IPS-NIHi7 (cell line): ENCODE results near the gene FOXC1.

Experiments
- DNase-seq: peaks from one replicate; pipeline ENCODE4 v3.0.0; 2012; ENCODE audit warnings: mixed read lengths; ENCODE audit errors: extremely low spot score

FOXC1 gene

DNA sequence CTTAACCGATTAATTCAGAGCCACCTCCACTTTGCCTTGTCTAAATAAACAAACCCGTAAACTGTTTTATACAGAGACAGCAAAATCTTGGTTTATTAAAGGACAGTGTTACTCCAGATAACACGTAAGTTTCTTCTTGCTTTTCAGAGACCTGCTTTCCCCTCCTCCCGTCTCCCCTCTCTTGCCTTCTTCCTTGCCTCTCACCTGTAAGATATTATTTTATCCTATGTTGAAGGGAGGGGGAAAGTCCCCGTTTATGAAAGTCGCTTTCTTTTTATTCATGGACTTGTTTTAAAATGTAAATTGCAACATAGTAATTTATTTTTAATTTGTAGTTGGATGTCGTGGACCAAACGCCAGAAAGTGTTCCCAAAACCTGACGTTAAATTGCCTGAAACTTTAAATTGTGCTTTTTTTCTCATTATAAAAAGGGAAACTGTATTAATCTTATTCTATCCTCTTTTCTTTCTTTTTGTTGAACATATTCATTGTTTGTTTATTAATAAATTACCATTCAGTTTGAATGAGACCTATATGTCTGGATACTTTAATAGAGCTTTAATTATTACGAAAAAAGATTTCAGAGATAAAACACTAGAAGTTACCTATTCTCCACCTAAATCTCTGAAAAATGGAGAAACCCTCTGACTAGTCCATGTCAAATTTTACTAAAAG is 2.7 kb downstream of the FOXC1 start:
- no peak for DNase-seq

DNA sequence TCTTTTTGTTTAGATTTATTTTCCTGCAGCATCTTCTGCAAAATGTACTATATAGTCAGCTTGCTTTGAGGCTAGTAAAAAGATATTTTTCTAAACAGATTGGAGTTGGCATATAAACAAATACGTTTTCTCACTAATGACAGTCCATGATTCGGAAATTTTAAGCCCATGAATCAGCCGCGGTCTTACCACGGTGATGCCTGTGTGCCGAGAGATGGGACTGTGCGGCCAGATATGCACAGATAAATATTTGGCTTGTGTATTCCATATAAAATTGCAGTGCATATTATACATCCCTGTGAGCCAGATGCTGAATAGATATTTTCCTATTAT is 3.2 kb downstream of the FOXC1 start:
- no peak for DNase-seq

DNA sequence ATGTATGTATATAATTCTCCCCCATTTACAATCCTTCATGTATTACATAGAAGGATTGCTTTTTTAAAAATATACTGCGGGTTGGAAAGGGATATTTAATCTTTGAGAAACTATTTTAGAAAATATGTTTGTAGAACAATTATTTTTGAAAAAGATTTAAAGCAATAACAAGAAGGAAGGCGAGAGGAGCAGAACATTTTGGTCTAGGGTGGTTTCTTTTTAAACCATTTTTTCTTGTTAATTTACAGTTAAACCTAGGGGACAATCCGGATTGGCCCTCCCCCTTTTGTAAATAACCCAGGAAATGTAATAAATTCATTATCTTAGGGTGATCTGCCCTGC is 3.6 kb downstream of the FOXC1 start:
- DNase-seq = no peak

DNA sequence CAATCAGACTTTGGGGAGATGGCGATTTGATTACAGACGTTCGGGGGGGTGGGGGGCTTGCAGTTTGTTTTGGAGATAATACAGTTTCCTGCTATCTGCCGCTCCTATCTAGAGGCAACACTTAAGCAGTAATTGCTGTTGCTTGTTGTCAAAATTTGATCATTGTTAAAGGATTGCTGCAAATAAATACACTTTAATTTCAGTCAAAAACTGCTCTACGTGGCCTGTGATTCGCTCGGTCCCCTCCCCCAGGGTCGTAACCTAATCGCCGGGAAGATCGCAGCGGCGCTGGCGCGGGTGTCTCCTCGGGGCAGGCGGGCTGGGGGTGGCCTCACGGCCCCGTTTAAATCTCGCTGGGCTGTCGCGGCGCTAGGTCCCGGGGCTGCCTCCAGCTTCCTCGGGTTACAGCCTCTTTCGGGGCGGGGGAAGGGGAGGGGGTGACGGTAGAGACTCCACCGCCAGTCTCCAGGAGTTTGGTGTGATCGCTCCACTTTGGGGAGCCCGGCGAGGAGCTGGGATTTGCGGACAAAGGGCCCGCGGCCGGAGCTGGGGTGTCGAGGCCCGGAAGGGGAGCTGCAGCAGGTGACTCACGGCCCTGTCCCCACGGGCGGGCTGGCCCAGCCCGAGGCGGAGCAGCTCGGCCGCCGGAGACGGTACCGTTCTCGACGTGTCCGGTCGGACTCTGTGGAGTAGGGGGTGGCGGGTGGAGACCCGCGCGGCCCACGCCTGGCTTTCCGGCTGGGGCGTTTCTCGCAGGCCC is 4.2 kb downstream of the FOXC1 start:
- DNase-seq = peak; percentile 62

DNA sequence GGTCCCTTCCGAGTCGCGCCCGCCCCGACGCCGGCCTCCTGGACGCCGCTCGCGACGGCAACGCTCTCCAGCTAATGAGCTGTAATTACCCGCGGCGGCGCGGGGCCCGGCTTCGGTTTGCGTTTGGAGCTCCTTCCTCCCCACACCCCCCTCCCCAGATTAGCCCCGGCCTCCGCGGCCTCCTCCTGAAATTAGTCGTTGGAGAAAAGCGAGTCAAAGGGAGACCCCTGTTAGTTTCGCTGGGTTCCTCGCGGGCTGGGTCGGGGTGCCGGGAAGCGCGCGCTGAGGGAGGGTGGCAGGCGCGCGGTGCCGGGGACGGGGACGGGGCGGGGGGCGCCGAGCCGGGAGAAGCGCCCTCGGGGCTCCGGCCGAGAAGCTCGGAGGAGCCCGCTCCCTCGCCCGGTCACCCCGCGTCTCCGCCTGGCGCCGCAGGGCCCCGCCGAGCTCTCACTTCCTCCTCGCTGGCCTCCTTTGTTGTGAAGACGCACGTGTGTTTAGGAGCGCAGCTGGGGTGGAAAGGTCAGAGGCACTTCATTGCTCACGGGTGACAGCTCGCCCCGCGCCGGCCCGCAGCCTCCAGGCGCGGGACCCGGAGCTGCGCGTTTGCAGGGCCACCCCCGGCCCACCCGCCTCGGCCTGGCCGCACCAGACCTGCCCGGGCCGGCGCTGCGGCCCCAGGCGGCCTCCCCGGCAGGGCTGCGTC is 4.9 kb downstream of the FOXC1 start:
- DNase-seq = no peak

DNA sequence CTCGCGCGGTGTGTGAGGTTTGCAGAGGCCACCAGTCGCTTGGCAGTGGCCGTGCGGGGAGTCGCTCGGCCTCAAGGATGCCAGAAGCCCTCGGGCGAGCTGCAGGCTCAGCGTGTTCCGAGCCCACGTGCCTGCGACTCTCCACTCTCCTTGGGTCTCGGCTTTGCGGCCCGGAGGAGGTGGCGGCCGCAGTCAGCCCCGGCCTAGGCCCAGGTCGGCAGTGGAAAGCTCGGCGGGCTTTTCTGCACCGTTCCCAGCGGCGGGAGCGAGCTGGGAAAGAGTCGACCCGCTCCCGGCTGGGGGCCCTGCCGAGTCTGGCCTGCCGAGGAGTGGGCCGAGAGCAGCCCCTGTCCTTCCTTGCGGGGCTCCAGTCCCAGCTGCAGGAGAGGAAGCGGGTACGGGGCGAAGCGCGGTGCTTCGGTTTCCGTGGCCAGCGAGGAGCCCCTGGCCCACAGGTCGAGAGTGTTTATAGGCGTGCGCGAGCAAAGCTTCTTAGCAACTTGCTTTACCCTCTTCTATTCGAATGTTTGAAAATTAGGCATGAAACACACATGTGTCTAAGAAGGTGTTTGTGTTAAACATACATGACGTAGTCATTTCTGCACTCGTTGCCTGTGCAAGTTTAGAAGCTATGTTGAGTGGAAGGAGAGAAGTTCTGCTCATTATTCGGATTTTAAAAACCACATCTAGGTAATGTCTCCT is 5.6 kb downstream of the FOXC1 start:
- no peak for DNase-seq

DNA sequence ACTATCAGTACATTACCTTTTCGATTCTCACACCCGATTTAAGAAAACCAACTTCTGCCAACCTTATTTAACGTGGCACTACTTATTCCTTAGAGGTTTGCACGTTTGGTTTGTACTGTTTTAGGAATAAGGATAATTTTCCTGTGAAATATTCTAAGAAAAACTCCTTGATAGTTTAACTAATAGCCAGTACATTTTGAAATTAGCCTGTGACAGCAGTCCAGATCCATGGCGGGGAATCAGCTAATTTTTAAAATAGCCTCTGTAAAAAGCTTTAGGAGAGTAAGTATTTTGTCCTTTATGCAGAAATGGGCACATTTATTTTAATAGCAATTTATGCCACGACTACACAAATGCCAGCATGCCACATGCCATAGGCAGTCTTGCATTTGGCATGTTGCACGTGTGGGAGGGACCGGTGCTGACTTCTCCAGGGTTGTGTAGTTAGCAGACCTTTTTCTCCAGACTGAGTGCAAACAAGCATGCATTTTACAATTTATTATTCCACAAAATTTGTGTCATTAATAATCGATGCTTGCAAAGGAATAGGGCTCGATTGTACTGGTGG is 6.2 kb downstream of the FOXC1 start:
- no peak for DNase-seq

DNA sequence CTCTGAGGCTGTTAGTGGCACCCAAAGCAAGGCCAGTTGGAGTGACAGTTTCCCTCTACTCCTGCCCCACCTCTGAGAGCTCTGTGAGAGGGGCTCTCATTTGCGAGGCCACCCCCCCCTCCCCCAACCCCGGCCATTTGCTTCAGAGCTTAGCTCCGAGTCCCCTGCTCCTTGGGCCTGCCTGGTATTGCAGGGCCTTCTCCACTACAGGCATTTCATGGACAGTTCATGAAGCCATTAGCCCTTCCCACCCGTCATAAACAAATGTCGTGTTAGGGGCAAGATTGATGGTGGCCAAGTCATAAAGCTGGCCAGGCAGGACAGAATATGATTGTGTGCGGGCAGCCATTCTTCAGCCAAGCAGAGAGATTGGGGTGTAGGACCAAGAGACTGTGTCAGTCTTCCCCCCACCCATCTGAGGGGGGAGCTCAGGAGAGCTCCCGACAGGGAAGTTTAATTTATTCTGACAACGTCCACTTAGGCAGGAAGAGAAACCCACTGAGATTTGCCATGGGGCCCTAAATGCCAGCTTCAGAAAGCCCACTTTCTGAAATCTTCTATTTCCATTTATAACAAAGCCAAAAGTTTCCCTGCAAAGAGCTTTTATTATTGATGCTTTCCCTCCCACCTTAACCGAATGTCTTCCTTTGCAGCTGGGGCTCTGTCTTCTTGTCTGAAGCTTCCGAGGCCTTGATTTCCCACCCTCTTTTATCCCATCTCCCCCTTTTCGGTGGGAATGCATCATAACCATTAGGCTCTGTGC is 7.2 kb downstream of the FOXC1 start:
- no peak for DNase-seq

DNA sequence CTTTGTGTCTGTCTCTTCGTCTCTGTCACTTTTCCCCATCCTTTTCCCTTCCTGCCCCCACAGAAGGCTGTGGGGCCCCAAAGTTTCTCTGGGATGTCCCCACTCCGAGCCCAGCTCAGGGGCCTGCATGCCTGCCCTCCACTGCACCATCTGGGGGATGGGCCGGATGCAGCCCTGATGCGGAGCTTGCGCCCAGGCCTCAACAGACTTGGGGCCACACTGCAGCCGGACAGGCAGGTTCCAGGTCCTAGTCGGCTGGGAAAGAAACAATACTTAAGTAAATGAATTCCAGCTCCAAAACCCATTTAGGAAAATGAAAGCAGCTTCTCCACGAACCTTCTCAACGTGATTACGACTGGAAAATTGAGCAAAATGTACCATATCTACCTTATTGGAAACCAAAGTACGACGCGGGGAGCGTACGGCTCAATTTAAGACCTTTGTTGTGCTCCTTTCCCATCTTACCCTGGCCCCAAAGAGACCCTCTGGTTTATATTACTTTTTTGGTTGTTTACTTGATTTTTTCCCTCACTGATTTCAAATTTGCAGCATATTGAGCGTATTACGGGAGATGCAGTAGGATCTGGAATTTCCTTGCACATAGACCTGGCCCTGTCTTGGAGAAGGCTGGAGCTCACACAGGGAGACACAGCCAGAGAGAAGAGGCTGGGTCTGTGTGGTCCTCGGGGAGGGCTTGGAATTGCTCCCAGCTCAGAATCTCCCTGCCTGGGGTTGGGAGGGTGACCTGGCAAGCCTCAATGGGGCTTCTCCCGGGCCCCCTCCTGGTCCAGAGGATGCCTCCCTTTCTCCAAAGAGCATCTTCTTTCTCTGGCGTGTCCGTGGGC is 8.0 kb downstream of the FOXC1 start:
- no peak for DNase-seq

DNA sequence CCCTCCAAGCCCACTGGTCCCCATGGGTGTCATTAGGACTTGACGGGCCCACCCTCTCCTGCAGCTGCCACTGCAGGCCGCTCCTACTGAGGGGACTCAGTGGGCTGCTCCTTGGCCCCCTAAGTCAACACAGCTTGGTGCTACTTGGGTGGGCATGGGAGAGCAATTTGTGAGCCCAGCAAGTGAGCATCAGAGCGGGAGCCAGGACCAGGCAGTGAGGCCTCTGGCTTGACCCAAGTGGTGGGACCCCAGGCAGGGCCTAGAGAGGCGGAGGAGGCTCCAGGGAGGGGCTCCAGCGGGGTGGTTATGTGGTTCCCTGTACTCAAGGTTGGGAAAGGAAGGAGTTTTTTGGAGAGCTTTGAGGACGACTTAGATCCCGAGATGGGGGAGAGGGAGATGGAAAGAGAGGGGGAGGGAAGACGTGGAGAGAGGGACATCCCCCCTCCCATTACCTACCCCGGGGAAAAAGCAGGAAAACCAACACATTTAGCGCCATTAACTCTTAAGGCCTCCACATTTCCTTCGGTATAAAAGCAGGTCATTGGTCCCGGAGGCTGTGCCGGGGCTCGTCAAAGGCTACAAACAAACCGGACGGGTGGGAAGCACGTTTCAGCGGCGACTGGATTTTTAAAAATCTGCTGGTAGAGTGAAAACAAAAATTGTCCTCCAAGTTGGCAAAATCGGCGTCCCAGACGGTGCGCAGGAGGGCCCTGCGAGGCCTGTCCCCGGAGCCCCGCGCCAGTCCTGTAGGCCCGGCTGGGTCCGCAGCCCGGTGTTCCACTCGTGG is 8.8 kb downstream of the FOXC1 start:
- no peak for DNase-seq

DNA sequence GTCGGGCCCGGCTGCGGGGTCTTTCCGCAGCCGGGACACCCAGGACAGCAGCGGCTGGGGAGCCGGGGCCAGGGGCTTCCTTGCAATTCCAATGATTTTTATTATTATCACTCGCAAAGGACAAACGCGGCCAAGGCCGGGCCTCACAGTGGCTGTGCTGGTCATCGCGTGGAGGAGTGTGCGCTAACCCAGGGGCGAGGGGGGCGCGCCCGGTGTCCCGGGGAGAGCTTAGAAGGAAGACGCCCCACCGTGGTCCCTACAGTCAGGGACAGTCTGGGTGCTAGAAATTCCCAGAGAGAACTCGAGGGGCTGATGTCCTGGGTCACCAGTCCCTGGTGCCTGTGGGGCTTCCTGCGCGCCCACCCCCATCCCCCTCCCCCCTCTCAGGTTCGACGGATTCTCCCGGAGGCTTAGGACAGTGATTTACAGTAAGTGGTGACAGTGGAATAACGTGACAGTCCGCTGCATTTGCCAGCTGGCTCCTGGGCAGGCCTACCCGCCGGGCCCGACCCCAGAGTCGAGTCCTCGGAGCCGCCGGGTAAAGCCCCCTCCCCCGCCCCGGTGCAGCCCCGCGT is 9.5 kb downstream of the FOXC1 start:
- no peak for DNase-seq

DNA sequence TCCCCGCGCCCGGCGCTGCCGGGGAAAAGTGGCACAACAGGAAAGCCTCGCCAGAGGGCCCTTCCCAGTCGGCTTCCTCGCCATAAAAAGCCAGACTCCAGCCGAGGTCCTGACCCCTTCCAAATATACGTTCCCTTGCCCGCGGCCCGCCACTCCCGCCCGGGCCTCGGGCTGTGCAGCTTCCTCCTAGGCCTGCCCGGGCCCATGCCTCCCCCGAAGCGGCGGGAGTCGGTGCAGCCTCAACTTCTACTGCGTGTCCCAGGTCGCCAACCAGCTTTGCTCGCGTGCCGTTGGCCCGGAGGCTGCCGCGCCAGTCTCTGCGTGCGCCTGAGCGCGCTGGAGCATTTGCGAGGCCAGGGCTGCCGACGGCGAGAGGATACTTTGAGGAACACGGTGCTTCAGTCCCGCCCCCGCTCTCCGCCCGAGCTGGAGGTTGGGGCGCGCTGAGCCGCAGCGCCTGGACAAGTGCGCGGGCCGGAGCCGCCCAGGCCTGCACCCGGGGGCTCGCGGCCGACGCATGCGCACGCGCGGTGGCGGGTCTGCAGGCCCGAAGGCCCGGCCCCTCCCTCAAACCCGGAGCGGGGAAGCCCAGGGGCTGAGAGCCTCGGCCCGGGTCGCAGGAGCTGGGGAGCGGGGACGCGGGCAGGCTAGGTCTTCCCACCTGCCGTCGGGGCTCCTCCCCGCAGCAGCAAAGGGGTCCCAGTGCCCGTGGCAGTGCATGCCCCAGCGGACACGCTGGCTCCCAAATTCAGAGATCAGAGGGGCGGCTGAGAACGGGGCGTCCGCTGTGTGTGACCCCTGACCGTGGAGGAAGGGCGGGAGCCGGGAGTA is 10.2 kb downstream of the FOXC1 start:
- DNase-seq = peak; percentile 81

DNA sequence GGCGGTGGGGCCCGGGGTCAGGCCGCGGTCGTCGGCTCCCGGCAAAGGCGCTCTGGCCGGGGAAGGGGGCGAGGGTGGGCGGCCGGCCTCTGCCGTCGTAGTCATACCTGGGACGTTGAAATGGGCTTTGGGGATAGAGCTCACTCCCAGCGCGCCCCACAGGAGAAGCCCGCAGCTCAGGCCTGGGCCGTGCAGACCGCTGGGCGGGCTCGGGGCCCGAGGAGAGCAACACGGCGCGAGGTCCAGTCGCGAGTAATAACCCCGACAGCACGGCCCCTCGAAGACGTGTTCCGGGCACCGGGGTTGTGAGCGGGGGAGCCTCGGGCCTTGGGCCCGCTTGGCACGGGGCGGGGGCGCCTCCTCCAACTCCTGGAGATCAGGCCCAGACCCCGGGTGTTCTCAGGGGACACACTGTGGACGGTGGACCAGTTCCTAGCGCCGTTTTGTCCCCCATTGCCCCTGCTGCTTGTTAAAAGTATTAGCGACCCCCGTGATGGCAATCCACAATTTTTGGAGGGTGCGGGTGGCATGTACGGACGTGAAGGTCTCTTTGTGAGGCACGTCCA is 10.9 kb downstream of the FOXC1 start:
- no peak for DNase-seq

DNA sequence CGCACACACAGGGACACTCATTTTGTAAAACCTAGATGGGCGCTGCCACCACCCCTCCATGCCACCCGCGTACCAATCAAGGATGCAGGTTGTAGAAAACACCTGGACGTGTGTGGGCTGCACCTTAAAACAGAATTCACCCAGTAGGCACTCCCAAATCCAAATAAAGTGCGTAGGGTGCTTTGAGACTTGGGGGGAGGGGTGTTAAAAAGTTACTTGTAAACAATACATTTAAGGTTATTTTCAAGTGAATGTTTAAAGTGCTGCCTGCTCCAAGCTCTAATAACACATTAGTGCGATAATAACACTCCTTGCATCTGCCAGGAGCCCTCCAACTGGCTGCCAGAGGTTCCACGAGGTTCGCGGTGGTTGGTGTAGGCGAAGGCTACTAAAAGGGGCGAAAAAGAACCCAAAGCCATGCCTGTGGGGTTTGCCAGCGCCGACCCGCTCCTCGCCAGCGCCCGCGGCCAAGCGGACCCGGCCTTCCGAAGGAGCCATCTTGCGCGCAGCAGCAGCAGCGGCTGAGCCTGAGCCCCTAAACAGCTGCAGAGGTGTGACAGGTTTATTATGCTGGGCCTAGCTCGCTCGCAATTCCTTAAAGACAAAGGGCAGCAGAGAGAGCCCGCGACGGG is 11.5 kb downstream of the FOXC1 start:
- DNase-seq = no peak

DNA sequence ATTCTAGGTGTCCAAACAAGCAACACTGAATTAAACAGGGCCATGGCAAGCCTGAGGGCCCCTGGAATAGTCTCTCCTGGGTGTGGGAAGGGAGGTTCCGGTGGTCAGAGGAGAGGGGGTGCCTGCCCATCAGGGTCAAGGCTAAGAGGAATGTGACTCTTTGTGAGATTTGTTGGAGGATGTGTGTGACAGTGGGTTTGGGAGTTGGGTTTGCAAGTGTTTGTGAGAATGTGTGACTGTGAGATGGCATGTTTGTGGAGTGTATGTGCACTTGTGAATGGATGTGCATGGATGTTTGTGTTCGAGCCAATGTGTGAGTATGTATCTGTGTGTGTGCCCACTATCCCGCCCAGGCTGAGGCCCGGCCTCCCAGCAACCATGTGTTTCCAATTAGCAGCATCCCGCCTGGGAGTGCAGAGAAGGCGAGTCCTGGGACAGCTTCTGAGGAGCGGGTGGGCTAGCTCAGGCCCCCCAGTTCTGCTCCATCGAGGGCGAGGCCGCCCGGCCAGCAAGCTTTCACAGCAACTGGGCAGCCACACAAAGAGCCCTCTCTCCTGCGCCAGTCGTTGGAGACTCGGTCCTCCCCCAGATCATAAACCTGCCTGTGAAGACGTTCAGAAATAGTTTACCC is 12.6 kb downstream of the FOXC1 start:
- no peak for DNase-seq

DNA sequence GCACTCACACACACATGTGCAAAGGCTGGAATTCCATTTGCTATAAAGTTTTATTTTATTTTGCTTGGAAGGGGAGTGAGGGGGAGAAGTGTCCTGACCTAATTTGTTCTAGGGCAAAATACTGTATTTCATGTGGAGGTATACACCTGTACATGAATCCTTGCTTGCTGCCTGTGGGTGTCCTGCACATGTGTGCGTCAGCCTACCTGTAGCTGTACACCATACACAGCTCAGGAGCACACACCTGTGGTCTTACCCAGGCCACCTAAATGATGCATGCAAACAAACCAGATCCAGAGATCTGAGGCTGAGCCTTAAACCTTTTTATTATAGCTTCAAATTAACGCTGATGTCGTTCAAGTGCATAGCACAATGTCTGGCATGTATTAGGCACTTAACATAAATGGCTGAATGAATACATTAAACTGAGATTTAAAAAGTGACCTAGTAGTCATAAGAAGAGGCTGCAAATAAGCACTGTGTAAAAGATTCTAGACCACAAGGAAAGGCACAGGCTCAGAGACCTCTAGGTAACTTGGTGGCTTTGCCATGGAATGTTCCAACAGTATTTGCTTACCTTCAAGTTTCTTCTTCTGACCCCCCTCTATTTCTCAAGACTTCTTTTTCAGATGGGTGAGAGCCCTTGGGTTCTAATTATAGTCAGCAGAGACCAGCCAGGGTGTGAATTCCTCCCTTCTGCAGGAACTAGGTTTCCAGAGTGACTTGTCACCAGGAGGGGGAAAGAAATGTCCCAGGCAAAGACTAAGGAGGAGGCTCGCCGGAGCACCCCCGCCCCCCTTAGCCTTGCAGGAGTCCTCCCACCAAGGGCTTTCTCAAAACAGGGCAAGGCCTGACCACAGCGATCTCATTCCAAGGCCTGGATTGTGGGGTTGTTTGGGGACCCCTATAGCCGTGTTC is 13.4 kb downstream of the FOXC1 start:
- DNase-seq = no peak
